Esophagus (tissue), 2 donors: ENCODE measurements around the gene CHRNB4. TPM values are rescaled to one million over a fixed set of nuclear protein-coding genes. Genes with fewer than 3 reads are reported as not detected.

Experiments used
- H3K27ac ChIP-seq, 2 donors: one replicate each; pipeline ENCODE4 v1.5.1; 2013; ENCODE audit warnings: low read depth in 2 of 2, mild to moderate bottlenecking in 2 of 2, inconsistent platforms in 1 of 2, low read length in 1 of 2, moderate library complexity in 1 of 2
- H3K27me3 ChIP-seq, 2 donors: one replicate each; pipeline ENCODE4 v1.6.1; 2013; ENCODE audit warnings: low read length in 2 of 2, control low read depth in 1 of 2, mild to moderate bottlenecking in 1 of 2; ENCODE audit not compliant: insufficient read depth in 2 of 2, control insufficient read depth in 1 of 2
- H3K36me3 ChIP-seq, 2 donors: one replicate each; pipeline ENCODE4 v1.6.1; 2013; ENCODE audit warnings: low read length in 1 of 2; ENCODE audit not compliant: control insufficient read depth in 2 of 2, insufficient read depth in 2 of 2
- H3K4me1 ChIP-seq, 2 donors: one replicate each; pipeline ENCODE4 v1.6.1; 2013; ENCODE audit warnings: low read length in 1 of 2; ENCODE audit not compliant: control insufficient read depth in 2 of 2, insufficient read depth in 2 of 2
- H3K4me3 ChIP-seq, 2 donors: one replicate each; pipeline ENCODE4 v1.5.1; 2013; ENCODE audit warnings: low read length in 2 of 2, mild to moderate bottlenecking in 2 of 2, low read depth in 1 of 2, moderate library complexity in 1 of 2
- H3K9me3 ChIP-seq, 2 donors: one replicate each; pipeline ENCODE4 v1.6.1; 2013; ENCODE audit warnings: mild to moderate bottlenecking in 2 of 2, low read depth in 1 of 2, low read length in 1 of 2, moderate library complexity in 1 of 2; ENCODE audit not compliant: control insufficient read depth in 2 of 2, insufficient read depth in 1 of 2
- WGBS, 2 donors: extraction: QIAGEN DNeasy Blood & Tissue Kit; methylation state at CpG; one replicate each; pipeline ENCODE4 v1.1.7; 2013; 5-methylcytosine and 5-hydroxymethylcytosine counted together
- polyA plus RNA-seq, 2 donors: library from polyadenylated mRNA; stranded (reverse); fragments of 200-250 nt; gene quantifications; one replicate each; pipeline ENCODE4 v1.2.3, GENCODE V29; 2013
- donor health status: healthy with polysubstance abuse.
- donor health status: Bipolar disorder and iron deficiency.

CHRNB4 gene
- polyA plus RNA-seq, 2 donors: 0.16 to 0.42 TPM

- Histone ChIP-seq H3K36me3 (no peaks in the 10 kb centered on the region), H3K4me1 (no peaks in the 10 kb centered on the region), H3K4me3 (no peak overlapping the region), H3K27ac (no peak overlapping the region), H3K9me3 (no peaks in the 10 kb centered on the region), H3K27me3 (no peaks in the 10 kb centered on the region)
- 85% methylated on average over 2 of the region's 2 CpGs for WGBS, 2 donors
Measured at GRCh38 chr15:78604420-78604819, 36.6 kb downstream of the CHRNB4 start.

DNA sequence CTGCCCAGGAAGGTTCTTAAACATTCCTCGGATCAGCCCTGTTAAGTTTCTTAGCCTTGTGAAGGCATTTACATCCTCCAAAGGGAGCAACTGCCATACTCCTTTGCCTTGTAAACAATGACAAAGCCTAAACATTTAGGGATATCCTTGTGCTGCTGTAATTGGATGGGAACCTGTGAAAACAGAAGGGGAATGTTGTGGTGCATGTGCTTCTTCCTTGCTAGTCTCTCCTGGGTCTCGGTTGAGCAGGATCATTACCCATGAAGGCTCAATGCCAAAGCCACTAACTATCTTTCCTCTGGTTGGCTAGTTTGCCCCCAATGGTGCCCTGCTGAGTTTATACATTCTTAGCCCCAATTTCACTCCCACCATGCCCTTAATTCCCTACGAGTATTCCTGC lies 37.5 kb downstream of the CHRNB4 start:
- H3K27me3 ChIP-seq: no peaks in the 10 kb centered on the region
- H3K4me1 ChIP-seq: no peaks in the 10 kb centered on the region
- no peak overlapping the region for H3K27ac ChIP-seq
- WGBS, 2 donors: 62 to 75% methylated on average over 3 of the region's 3 CpGs
- H3K36me3 ChIP-seq: no peaks in the 10 kb centered on the region
- H3K9me3 ChIP-seq: no peaks in the 10 kb centered on the region
- H3K4me3 ChIP-seq: no peak overlapping the region

DNA sequence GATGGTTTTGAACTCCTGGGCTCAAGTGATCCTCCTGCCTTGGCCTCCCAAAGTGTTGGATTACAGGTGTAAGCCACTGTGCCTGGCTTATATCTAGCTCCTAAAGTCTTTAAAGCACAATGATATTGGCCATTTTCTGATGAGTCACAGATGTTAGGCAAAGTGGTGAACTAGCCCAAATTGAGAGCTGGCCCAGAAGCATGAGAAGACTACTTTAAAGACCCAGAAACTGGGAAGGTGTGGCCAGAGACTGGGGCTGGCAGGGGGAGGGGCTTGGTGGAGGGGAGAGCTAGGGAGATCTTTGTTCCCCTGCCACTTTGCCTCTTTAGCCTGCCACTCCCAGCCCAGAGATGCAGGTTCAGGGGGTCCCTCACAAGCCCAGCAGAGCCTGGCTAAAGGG lies 41.8 kb downstream of the CHRNB4 start:
- Histone ChIP-seq H3K36me3 (no peaks in the 10 kb centered on the region), H3K27ac (no peak overlapping the region), H3K27me3 (no peaks in the 10 kb centered on the region), H3K9me3 (no peaks in the 10 kb centered on the region), H3K4me3 (no peak overlapping the region), H3K4me1 (no peaks in the 10 kb centered on the region)

DNA sequence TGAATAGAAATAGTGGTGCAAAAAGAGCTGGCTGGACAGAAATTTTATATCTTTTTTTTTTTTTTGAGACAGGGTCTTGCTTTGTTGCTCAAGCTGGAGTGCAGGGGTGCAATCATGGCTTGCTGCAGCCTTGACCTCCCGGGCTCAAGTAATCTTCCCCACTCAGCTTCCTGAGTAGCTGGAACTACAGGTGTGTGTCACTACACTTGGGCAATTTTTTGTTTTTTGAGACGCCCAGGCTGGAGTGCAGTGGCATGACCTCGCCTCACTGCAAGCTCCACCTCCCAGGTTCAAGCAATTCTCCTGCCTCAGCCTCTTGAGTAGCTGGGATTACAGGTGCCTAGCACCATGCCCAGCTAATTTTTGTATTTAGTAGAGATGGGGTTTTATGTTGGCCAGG lies 42.7 kb downstream of the CHRNB4 start:
- no peaks in the 10 kb centered on the region for H3K27me3 ChIP-seq
- 80 to 83% methylated on average over 3 of the region's 3 CpGs for WGBS, 2 donors
- no peaks in the 10 kb centered on the region for H3K36me3 ChIP-seq
- no peak overlapping the region for H3K4me3 ChIP-seq
- no peak overlapping the region for H3K27ac ChIP-seq
- H3K9me3 ChIP-seq: no peaks in the 10 kb centered on the region
- no peaks in the 10 kb centered on the region for H3K4me1 ChIP-seq

GRCh38 chr15:78597583-78597982 lies 43.4 kb downstream of the CHRNB4 start:
- no peaks in the 10 kb centered on the region for H3K27me3 ChIP-seq
- H3K27ac ChIP-seq: peak overlapping the region in 1 of 2 donors; percentile 31
- no peaks in the 10 kb centered on the region for H3K36me3 ChIP-seq
- no peaks in the 10 kb centered on the region for H3K9me3 ChIP-seq
- H3K4me3 ChIP-seq: no peak overlapping the region
- no peaks in the 10 kb centered on the region for H3K4me1 ChIP-seq
- WGBS, 2 donors: 94 to 97% methylated on average over 1 of the region's 1 CpG

DNA sequence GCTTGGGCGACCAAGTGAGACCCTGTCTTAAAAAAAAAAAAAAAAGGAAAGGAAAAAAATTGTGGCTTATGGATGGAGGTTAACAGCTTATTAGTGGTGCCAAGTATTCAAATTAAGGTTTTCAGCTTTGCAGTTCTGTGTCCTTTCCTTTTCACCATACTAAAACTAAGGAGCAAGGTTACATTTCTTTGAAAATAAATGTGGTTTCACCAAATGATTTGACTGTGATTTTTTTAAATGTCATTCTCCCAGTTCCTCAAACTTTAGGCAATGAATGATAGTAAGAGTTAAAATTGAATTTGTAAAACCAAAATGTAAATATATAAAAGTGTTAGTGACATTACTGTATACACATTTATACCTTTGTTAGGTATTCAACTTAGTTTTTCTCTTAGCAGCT lies 66.1 kb downstream of the CHRNB4 start:
- Histone ChIP-seq H3K4me3 (no peak overlapping the region), H3K36me3 (no peaks in the 10 kb centered on the region)
- 93 to 100% methylated on average over 1 of the region's 1 CpG for WGBS, 2 donors

More for the DNA sequence above, 66.1 kb downstream of the CHRNB4 start:
- Histone ChIP-seq H3K9me3 (no peaks in the 10 kb centered on the region), H3K4me1 (no peaks in the 10 kb centered on the region), H3K27ac (no peak overlapping the region), H3K27me3 (no peaks in the 10 kb centered on the region)

Other genes with a start within 250 kb of the CHRNB4 start
- 1 to 10 TPM; 9.0 to 9.2 TPM for gene IREB2, start 203.0 kb downstream of the CHRNB4 start, polyA plus RNA-seq
- 1 to 10 TPM; 2.7 to 2.9 TPM for gene HYKK, start 133.6 kb downstream of the CHRNB4 start, polyA plus RNA-seq
- gene PSMA4, start 100.8 kb downstream of the CHRNB4 start, polyA plus RNA-seq: 100 to 1,000 TPM; 109 to 188 TPM
- gene CHRNA5, start 75.7 kb downstream of the CHRNB4 start, polyA plus RNA-seq: 1 to 10 TPM; 1.5 to 2.3 TPM
- under 1 TPM in 1 of 2 donors, not detected in 1; 0.07 TPM for gene CHRNA3, start 20.2 kb downstream of the CHRNB4 start, polyA plus RNA-seq
- gene ADAMTS7, start 170.3 kb upstream of the CHRNB4 start, polyA plus RNA-seq: under 1 TPM; 0.45 to 0.63 TPM
- gene MORF4L1, start 231.7 kb upstream of the CHRNB4 start, polyA plus RNA-seq: 100 to 1,000 TPM in 1 of 2 donors, 10 to 100 TPM in 1; 47.6 to 126 TPM